Kidney epithelial cell (primary cell): Measurements from ENCODE around the gene PRLR. TPM values are rescaled to one million over a fixed set of nuclear protein-coding genes. Genes with fewer than 3 reads are reported as not detected.
"Not testable (repeated sequence)": the region's sequence is repeated elsewhere in the genome, so short reads cannot be mapped to it uniquely, and the experiment has no call there.

Experiments
- DNase-seq: peaks from one replicate; pipeline ENCODE4 v3.0.0-alpha.2; 2010; ENCODE audit warnings: low read depth
- H3K27me3 ChIP-seq: 2 replicates; pipeline ENCODE4 v1.6.0; 2011; ENCODE audit warnings: low read length; ENCODE audit not compliant: control insufficient read depth, insufficient read depth
- H3K36me3 ChIP-seq: 2 replicates; pipeline ENCODE4 v1.5.1; 2011; ENCODE audit warnings: low read length; ENCODE audit not compliant: control insufficient read depth, insufficient read depth
- H3K4me3 ChIP-seq: 2 replicates; pipeline ENCODE4 v1.5.1; 2011; ENCODE audit warnings: low read depth, mild to moderate bottlenecking, control low read depth, low read length
- CTCF ChIP-seq: IDR thresholded peaks from 2 replicates; pipeline ENCODE4 v1.5.1; 2011; ENCODE audit warnings: mild to moderate bottlenecking, moderate library complexity, low read length, control low read depth, inconsistent platforms; ENCODE audit not compliant: insufficient read depth, poor library complexity, severe bottlenecking
- total RNA-seq: library from RNA; depleted of rRNA; stranded (reverse); fragments of >200 nt; gene quantifications from 2 replicates; pipeline ENCODE4 v1.2.3, GENCODE V29; 2015

The PRLR gene
- total RNA-seq, 1 donor from 2014 or later: 3.8 TPM

GRCh38 chr5:35103637-35104299 is 126.5 kb downstream of the PRLR start:
- no peak for TF ChIP-seq CTCF
- Histone ChIP-seq H3K4me3 (no peak overlapping the region), H3K27me3 (no peaks in the 10 kb centered on the region), H3K36me3 (no peaks in the 10 kb centered on the region)
- no peak for DNase-seq

- not testable (repeated sequence) for DNase-seq, H3K4me3 ChIP-seq, H3K27me3 ChIP-seq, H3K36me3 ChIP-seq
Observed at GRCh38 chr5:35101720-35102119, 128.6 kb downstream of the PRLR start.

- Histone ChIP-seq H3K4me3 (no peak overlapping the region), H3K27me3 (no peaks in the 10 kb centered on the region), H3K36me3 (no peaks in the 10 kb centered on the region)
- DNase-seq: no peak
- no peak for TF ChIP-seq CTCF
Observed at GRCh38 chr5:35101016-35101415, 129.3 kb downstream of the PRLR start.

GRCh38 chr5:35098214-35098613 is 132.1 kb downstream of the PRLR start:
- Histone ChIP-seq H3K4me3 (no peak overlapping the region), H3K36me3 (no peaks in the 10 kb centered on the region), H3K27me3 (no peaks in the 10 kb centered on the region)
- TF ChIP-seq CTCF: no peak
- no peak for DNase-seq

- H3K4me3 ChIP-seq: no peak overlapping the region
- TF ChIP-seq CTCF: no peak
- no peaks in the 10 kb centered on the region for H3K27me3 ChIP-seq
- no peaks in the 10 kb centered on the region for H3K36me3 ChIP-seq
- DNase-seq: no peak
Observed at GRCh38 chr5:35096932-35097331, 133.4 kb downstream of the PRLR start.

- H3K36me3 ChIP-seq: no peaks in the 10 kb centered on the region
- no peak for DNase-seq
- no peaks in the 10 kb centered on the region for H3K27me3 ChIP-seq
- H3K4me3 ChIP-seq: no peak overlapping the region
- TF ChIP-seq CTCF: no peak
Observed at GRCh38 chr5:35096216-35096615, 134.1 kb downstream of the PRLR start.
